GM23338 (cell line): ENCODE measurements around the gene MRPL28. TPM values are rescaled to one million over a fixed set of nuclear protein-coding genes. Genes with fewer than 3 reads are reported as not detected.

Experiments
- ATAC-seq: fragments of 200-7000 bp; cut with Tn5 transposase; 3 replicates; pipeline ENCODE4 v1.9.1; 2020
- DNase-seq: peaks from one replicate; pipeline ENCODE4 v3.0.0-alpha.2; 2015; ENCODE audit warnings: low spot score
- H2AFZ ChIP-seq: fragments of 200-600 bp; sonication (generic); 2 replicates; pipeline ENCODE4 v1.8.0; 2016; ENCODE audit warnings: antibody characterized with exemption, mild to moderate bottlenecking, moderate library complexity
- H3F3A ChIP-seq: fragments of 200-600 bp; sonication (generic); replicated peaks from 2 replicates; pipeline ENCODE4 v1.8.0; 2017; ENCODE audit warnings: antibody characterized with exemption, mixed run types, low read depth
- H3K27ac ChIP-seq: fragments of 200-600 bp; sonication (generic); 2 replicates; pipeline ENCODE4 v1.6.1; 2016; ENCODE audit warnings: low read depth
- H3K27me3 ChIP-seq: fragments of 200-600 bp; sonication (generic); 2 replicates; pipeline ENCODE4 v1.8.0; 2016; ENCODE audit warnings: mild to moderate bottlenecking, mixed run types, moderate library complexity; ENCODE audit not compliant: insufficient read depth
- H3K36me3 ChIP-seq: fragments of 200-600 bp; sonication (generic); 2 replicates; pipeline ENCODE4 v1.8.0; 2016; ENCODE audit warnings: mild to moderate bottlenecking; ENCODE audit not compliant: insufficient read depth
- H3K4me1 ChIP-seq: fragments of 200-600 bp; sonication (generic); 2 replicates; pipeline ENCODE4 v1.8.0; 2016; ENCODE audit warnings: mild to moderate bottlenecking, moderate library complexity; ENCODE audit not compliant: insufficient read depth
- H3K4me2 ChIP-seq: fragments of 200-600 bp; sonication (generic); 2 replicates; pipeline ENCODE4 v1.7.1; 2017; ENCODE audit warnings: mixed run types
- H3K4me3 ChIP-seq: fragments of 200-600 bp; sonication (generic); 2 replicates; pipeline ENCODE4 v1.6.1; 2016; ENCODE audit warnings: mixed run types
- H3K79me2 ChIP-seq: fragments of 200-600 bp; sonication (generic); replicated peaks from 2 replicates; pipeline ENCODE4 v1.8.0; 2017; ENCODE audit warnings: mild to moderate bottlenecking; ENCODE audit not compliant: insufficient read depth
- H3K9me2 ChIP-seq: fragments of 200-600 bp; sonication (generic); 2 replicates; pipeline ENCODE4 v1.8.0; 2017; ENCODE audit not compliant: insufficient read depth
- H4K20me1 ChIP-seq: fragments of 200-600 bp; sonication (generic); replicated peaks from 2 replicates; pipeline ENCODE4 v1.8.0; 2017; ENCODE audit warnings: mild to moderate bottlenecking; ENCODE audit not compliant: insufficient read depth
- H3K27ac Mint-ChIP-seq: 2 replicates; pipeline ENCODE4 v1.8.0; 2020; ENCODE audit warnings: inconsistent platforms, mild to moderate bottlenecking, moderate library complexity, mixed read lengths
- H3K27me3 Mint-ChIP-seq: 3 replicates; pipeline ENCODE4 v1.8.0; 2022; ENCODE audit warnings: low read depth, mild to moderate bottlenecking, moderate library complexity, mixed read lengths, inconsistent platforms; ENCODE audit not compliant: insufficient read depth, poor library complexity
- H3K36me3 Mint-ChIP-seq: 3 replicates; pipeline ENCODE4 v1.8.0; 2021; ENCODE audit warnings: low read depth, mild to moderate bottlenecking, inconsistent platforms, moderate library complexity, mixed read lengths
- H3K4me1 Mint-ChIP-seq: 3 replicates; pipeline ENCODE4 v1.8.0; 2020; ENCODE audit warnings: mild to moderate bottlenecking, inconsistent platforms, mixed read lengths
- H3K4me3 Mint-ChIP-seq: 3 replicates; pipeline ENCODE4 v1.8.0; 2021; ENCODE audit warnings: moderate library complexity, mild to moderate bottlenecking, inconsistent platforms, mixed read lengths
- H3K9me3 Mint-ChIP-seq: 3 replicates; pipeline ENCODE4 v1.8.0; 2020; ENCODE audit warnings: moderate library complexity, mild to moderate bottlenecking, inconsistent platforms, mixed read lengths
- CREB1 ChIP-seq: fragments of 250-450 bp; sonication (Bioruptor Pico); IDR thresholded peaks from 2 replicates; pipeline ENCODE4 v1.5.0; 2020; ENCODE audit warnings: low read depth, mild to moderate bottlenecking, moderate library complexity
- CTCF ChIP-seq, 2 experiments: fragments of 200-600 bp in 1 of 2; sonication (generic) in 1 of 2; conservative IDR thresholded peaks; 2 replicates each; pipeline versions ENCODE4 v1.5.1 to v1.6.1; 2016 to 2017; ENCODE audit warnings: antibody characterized with exemption in 2 of 2, low read depth in 2 of 2, mild to moderate bottlenecking in 2 of 2, moderate library complexity in 1 of 2
- ETS1 ChIP-seq: IDR thresholded peaks from 2 replicates; pipeline ENCODE4 v1.6.1; 2016; ENCODE audit warnings: antibody characterized with exemption
- EZH2 ChIP-seq: fragments of 200-600 bp; sonication (generic); IDR thresholded peaks from one replicate; pipeline ENCODE4 v1.8.0; 2017; ENCODE audit warnings: antibody characterized with exemption, mild to moderate bottlenecking, low read depth; ENCODE audit not compliant: unreplicated experiment
- EZH2phosphoT487 ChIP-seq: fragments of 200-600 bp; sonication (generic); IDR thresholded peaks from one replicate; pipeline ENCODE4 v1.8.1; 2018; ENCODE audit warnings: antibody characterized with exemption; ENCODE audit not compliant: unreplicated experiment
- JUNB ChIP-seq: IDR thresholded peaks from one replicate; pipeline ENCODE4 v1.6.1; 2016; ENCODE audit warnings: antibody characterized with exemption; ENCODE audit not compliant: unreplicated experiment
- NANOG ChIP-seq: IDR thresholded peaks from 2 replicates; pipeline ENCODE4 v1.6.1; 2016; ENCODE audit warnings: antibody characterized with exemption, borderline replicate concordance
- POLR2AphosphoS5 ChIP-seq: IDR thresholded peaks from 2 replicates; pipeline ENCODE4 v1.6.1; 2016; ENCODE audit warnings: antibody characterized with exemption, low read depth
- REST ChIP-seq: IDR thresholded peaks from one replicate; pipeline ENCODE4 v1.6.1; 2018; ENCODE audit warnings: antibody characterized with exemption; ENCODE audit not compliant: unreplicated experiment
- STAT1 ChIP-seq: IDR thresholded peaks from one replicate; pipeline ENCODE4 v1.6.1; 2016; ENCODE audit warnings: antibody characterized with exemption; ENCODE audit not compliant: unreplicated experiment
- ZNF114 ChIP-seq: fragments of 250-450 bp; sonication (Bioruptor Pico); IDR thresholded peaks from 2 replicates; pipeline ENCODE4 v1.5.0; 2020; ENCODE audit warnings: mild to moderate bottlenecking, moderate library complexity
- ZNF331 ChIP-seq: fragments of 250-450 bp; sonication (Bioruptor Pico); IDR thresholded peaks from 2 replicates; pipeline ENCODE4 v1.5.0; 2020; ENCODE audit warnings: low read depth, mild to moderate bottlenecking, moderate library complexity
- ZNF462 ChIP-seq: fragments of 250-450 bp; sonication (Bioruptor Pico); IDR thresholded peaks from 2 replicates; pipeline ENCODE4 v1.5.0; 2020; ENCODE audit warnings: mild to moderate bottlenecking, moderate library complexity
- polyA plus RNA-seq: library from polyadenylated mRNA; unstranded; fragments of >200 nt; fragmentation: Nextera tagmentation; extraction: Ambion mirVana; gene quantifications from 2 replicates; pipeline ENCODE4 v1.2.1, GENCODE V29; 2016
- total RNA-seq: library from RNA; depleted of rRNA; stranded (reverse); fragments of >200 nt; shearing (Covaris generic); gene quantifications from 2 replicates; pipeline ENCODE4 v1.2.3, GENCODE V29; 2014

The MRPL28 gene
- total and polyA plus RNA-seq, 2 experiments from 2014 or later, result 135 to 169 TPM

- no peaks in the 10 kb centered on the region; the same call in none of the 2 replicates for H4K20me1 ChIP-seq
- no peak overlapping the region for H3K27ac ChIP-seq
- H3K36me3 ChIP-seq, result peaks cover 3% of the 10 kb centered on the region; the same call in 1 of the 2 replicates
- H3K9me3 Mint-ChIP-seq, result no peaks in the 10 kb centered on the region
- no peak overlapping the region for H3K4me2 ChIP-seq
- no peak overlapping the region for H3K4me3 Mint-ChIP-seq
- H3K27me3 Mint-ChIP-seq, result peaks cover 7% of the 10 kb centered on the region
- H3K27me3 ChIP-seq, result no peaks in the 10 kb centered on the region
- H3K9me2 ChIP-seq, result no peaks in the 10 kb centered on the region
- ATAC-seq (no peak), DNase-seq (no peak)
- TF ChIP-seq REST (no peak), EZH2phosphoT487 (no peak), ETS1 (no peak), STAT1 (no peak), CTCF (conservative IDR thresholded peaks at IDR 0.05; ENCODE audit: low read depth in 2 of 2) (no peak), ZNF462 (CRISPR knock-in tag) (no peak), EZH2 (no peak), POLR2AphosphoS5 (no peak), ZNF114 (CRISPR knock-in tag) (no peak), JUNB (no peak), CREB1 (CRISPR knock-in tag) (no peak), NANOG (no peak), ZNF331 (CRISPR knock-in tag) (no peak)
- H2AFZ ChIP-seq, result no peak overlapping the region
- H3K27ac Mint-ChIP-seq, result no peak overlapping the region
- no peak overlapping the region for H3K4me3 ChIP-seq
- no peaks in the 10 kb centered on the region; the same call in 1 of the 2 replicates for H3K79me2 ChIP-seq
- peaks cover 4% of the 10 kb centered on the region; the same call in 1 of the 2 replicates for H3K4me1 ChIP-seq
- H3K36me3 Mint-ChIP-seq, result peaks cover 17% of the 10 kb centered on the region
- H3F3A ChIP-seq, result peaks cover 4% of the 10 kb centered on the region
- H3K4me1 Mint-ChIP-seq, result peaks cover 12% of the 10 kb centered on the region; the same call in 1 of the 3 replicates
These were observed 2.8 kb upstream of the MRPL28 start for GRCh38 chr16:373020-373598.
